Panc1 (cell line): ENCODE results near the gene MAP3K3.

Experiments used
- POLR2AphosphoS5 ChIP-seq: IDR thresholded peaks from 2 replicates; pipeline ENCODE4 v1.6.1; 2012; ENCODE audit warnings: mild to moderate bottlenecking, low read depth, low read length, moderate library complexity
- TCF7L2 ChIP-seq: IDR thresholded peaks from 2 replicates; pipeline ENCODE4 v1.6.1; 2011; ENCODE audit warnings: mild to moderate bottlenecking, low read depth, low read length, inconsistent platforms
- TF ChIP-seq, protein P1 (sequence below): fragments of 450-650 bp; IDR thresholded peaks from 2 replicates; pipeline ENCODE4 v1.5.1; 2017; ENCODE audit warnings: mild to moderate bottlenecking
- TF ChIP-seq, protein P2 (sequence below), 2 experiments: IDR thresholded peaks; 2 replicates each; pipeline ENCODE4 v1.6.1; 2011 to 2012; ENCODE audit warnings: low read depth in 2 of 2, control low read depth in 1 of 2, low read length in 1 of 2, mild to moderate bottlenecking in 1 of 2, moderate library complexity in 1 of 2; ENCODE audit not compliant: insufficient read depth in 1 of 2

DNA sequence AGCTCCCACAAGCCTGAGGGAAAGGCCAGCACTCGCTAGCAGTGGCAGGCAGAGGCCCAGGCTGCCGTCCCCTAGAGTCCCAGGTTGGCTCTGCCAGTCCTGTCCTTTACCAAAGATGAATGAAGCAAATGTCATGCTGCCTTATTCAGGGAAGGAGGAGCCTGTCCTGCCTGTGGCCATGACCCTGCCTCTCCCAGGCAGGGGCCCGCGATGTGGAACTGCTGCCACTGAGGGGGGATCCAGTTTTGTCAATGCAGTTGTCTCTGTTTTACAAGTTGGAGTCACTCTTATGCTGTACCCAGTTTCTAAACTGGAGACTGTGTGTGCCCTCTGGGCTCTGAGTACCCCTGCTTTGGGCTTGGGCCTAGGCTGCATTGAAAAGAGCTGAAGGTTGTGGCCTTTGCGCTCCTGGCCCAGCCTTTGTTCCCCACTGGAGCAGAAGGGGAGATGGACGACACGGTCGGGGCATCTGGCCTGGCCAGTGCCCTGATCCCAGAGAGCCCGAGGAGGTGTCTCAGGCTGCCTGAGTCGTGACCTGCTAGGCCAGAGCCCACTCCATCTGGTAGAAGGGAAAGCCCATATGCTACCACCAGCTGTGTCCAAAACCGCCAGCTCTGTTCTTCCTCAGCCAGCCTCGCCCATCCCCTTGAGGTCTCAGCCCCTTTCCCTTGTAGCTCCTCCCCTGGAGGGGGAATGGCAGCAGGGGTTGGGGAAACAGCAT lies 72.2 kb downstream of the MAP3K3 start:
- TF ChIP-seq, protein P1, sequence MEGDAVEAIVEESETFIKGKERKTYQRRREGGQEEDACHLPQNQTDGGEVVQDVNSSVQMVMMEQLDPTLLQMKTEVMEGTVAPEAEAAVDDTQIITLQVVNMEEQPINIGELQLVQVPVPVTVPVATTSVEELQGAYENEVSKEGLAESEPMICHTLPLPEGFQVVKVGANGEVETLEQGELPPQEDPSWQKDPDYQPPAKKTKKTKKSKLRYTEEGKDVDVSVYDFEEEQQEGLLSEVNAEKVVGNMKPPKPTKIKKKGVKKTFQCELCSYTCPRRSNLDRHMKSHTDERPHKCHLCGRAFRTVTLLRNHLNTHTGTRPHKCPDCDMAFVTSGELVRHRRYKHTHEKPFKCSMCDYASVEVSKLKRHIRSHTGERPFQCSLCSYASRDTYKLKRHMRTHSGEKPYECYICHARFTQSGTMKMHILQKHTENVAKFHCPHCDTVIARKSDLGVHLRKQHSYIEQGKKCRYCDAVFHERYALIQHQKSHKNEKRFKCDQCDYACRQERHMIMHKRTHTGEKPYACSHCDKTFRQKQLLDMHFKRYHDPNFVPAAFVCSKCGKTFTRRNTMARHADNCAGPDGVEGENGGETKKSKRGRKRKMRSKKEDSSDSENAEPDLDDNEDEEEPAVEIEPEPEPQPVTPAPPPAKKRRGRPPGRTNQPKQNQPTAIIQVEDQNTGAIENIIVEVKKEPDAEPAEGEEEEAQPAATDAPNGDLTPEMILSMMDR, result no peak
- no peak for TF ChIP-seq POLR2AphosphoS5
- TF ChIP-seq TCF7L2, result no peak
- TF ChIP-seq, protein P2, sequence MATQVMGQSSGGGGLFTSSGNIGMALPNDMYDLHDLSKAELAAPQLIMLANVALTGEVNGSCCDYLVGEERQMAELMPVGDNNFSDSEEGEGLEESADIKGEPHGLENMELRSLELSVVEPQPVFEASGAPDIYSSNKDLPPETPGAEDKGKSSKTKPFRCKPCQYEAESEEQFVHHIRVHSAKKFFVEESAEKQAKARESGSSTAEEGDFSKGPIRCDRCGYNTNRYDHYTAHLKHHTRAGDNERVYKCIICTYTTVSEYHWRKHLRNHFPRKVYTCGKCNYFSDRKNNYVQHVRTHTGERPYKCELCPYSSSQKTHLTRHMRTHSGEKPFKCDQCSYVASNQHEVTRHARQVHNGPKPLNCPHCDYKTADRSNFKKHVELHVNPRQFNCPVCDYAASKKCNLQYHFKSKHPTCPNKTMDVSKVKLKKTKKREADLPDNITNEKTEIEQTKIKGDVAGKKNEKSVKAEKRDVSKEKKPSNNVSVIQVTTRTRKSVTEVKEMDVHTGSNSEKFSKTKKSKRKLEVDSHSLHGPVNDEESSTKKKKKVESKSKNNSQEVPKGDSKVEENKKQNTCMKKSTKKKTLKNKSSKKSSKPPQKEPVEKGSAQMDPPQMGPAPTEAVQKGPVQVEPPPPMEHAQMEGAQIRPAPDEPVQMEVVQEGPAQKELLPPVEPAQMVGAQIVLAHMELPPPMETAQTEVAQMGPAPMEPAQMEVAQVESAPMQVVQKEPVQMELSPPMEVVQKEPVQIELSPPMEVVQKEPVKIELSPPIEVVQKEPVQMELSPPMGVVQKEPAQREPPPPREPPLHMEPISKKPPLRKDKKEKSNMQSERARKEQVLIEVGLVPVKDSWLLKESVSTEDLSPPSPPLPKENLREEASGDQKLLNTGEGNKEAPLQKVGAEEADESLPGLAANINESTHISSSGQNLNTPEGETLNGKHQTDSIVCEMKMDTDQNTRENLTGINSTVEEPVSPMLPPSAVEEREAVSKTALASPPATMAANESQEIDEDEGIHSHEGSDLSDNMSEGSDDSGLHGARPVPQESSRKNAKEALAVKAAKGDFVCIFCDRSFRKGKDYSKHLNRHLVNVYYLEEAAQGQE (IDR thresholded peaks at IDR 0.05; ENCODE audit: insufficient read depth in 1 of 2, low read depth in 2 of 2, low read length in 1 of 2), result no peak
